HEK293 (cell line): ENCODE data around the gene LRP1.

ENCODE experiments used
- GLI2 ChIP-seq: fragments of 450-650 bp; formaldehyde crosslinking; IDR thresholded peaks from 2 replicates; pipeline ENCODE4; 2017; ENCODE audit warnings: missing biosample characterization, missing genetic modification characterization, low read depth, borderline replicate concordance
- PRDM10 ChIP-seq: fragments of 450-650 bp; formaldehyde crosslinking; IDR thresholded peaks from 2 replicates; pipeline ENCODE4 v1.5.1; 2016; ENCODE audit warnings: missing biosample characterization, missing genetic modification characterization
- SALL2 ChIP-seq: fragments of 450-650 bp; formaldehyde crosslinking; IDR thresholded peaks from 2 replicates; pipeline ENCODE4 v1.5.0; 2017; ENCODE audit warnings: missing biosample characterization, mild to moderate bottlenecking, missing genetic modification characterization, borderline replicate concordance
- ZBTB8A ChIP-seq: fragments of 450-650 bp; formaldehyde crosslinking; IDR thresholded peaks from 2 replicates; pipeline ENCODE4 v1.5.1; 2016; ENCODE audit warnings: missing biosample characterization, missing genetic modification characterization
- ZEB2 ChIP-seq: fragments of 450-650 bp; formaldehyde crosslinking; IDR thresholded peaks from 2 replicates; pipeline ENCODE4 v1.5.1; 2016; ENCODE audit warnings: missing biosample characterization, missing genetic modification characterization
- ZFP3 ChIP-seq: fragments of 450-650 bp; formaldehyde crosslinking; IDR thresholded peaks from 2 replicates; pipeline ENCODE4 v1.5.1; 2016; ENCODE audit warnings: low read depth, missing biosample characterization, missing genetic modification characterization
- ZFP37 ChIP-seq: fragments of 450-650 bp; formaldehyde crosslinking; IDR thresholded peaks from 2 replicates; pipeline ENCODE4 v1.5.1; 2016; ENCODE audit warnings: missing biosample characterization, missing genetic modification characterization
- ZFP69B ChIP-seq: fragments of 450-650 bp; formaldehyde crosslinking; IDR thresholded peaks from 2 replicates; pipeline ENCODE4 v1.5.1; 2016; ENCODE audit warnings: missing biosample characterization, missing genetic modification characterization
- ZNF133 ChIP-seq: fragments of 450-650 bp; formaldehyde crosslinking; IDR thresholded peaks from 2 replicates; pipeline ENCODE4 v1.5.1; 2016; ENCODE audit warnings: missing biosample characterization, missing genetic modification characterization
- ZNF140 ChIP-seq: fragments of 450-650 bp; formaldehyde crosslinking; IDR thresholded peaks from 2 replicates; pipeline ENCODE4 v1.5.1; 2016; ENCODE audit warnings: missing biosample characterization, missing genetic modification characterization
- ZNF184 ChIP-seq: fragments of 450-650 bp; IDR thresholded peaks from 2 replicates; pipeline ENCODE4 v1.5.1; 2018; ENCODE audit warnings: missing biosample characterization, mild to moderate bottlenecking, missing genetic modification characterization
- ZNF19 ChIP-seq: fragments of 450-650 bp; formaldehyde crosslinking; IDR thresholded peaks from 2 replicates; pipeline ENCODE4; 2016; ENCODE audit warnings: missing biosample characterization, missing genetic modification characterization, low read depth
- ZNF2 ChIP-seq: fragments of 450-650 bp; formaldehyde crosslinking; IDR thresholded peaks from 2 replicates; pipeline ENCODE4 v1.5.1; 2016; ENCODE audit warnings: missing biosample characterization, missing genetic modification characterization
- ZNF211 ChIP-seq: fragments of 450-650 bp; formaldehyde crosslinking; IDR thresholded peaks from 2 replicates; pipeline ENCODE4 v1.5.1; 2016; ENCODE audit warnings: low read depth, missing biosample characterization, missing genetic modification characterization
- ZNF223 ChIP-seq: fragments of 450-650 bp; formaldehyde crosslinking; IDR thresholded peaks from 2 replicates; pipeline ENCODE4 v1.5.1; 2016; ENCODE audit warnings: missing biosample characterization, missing genetic modification characterization
- ZNF23 ChIP-seq: fragments of 450-650 bp; formaldehyde crosslinking; IDR thresholded peaks from 2 replicates; pipeline ENCODE4 v1.5.1; 2016; ENCODE audit warnings: missing biosample characterization, missing genetic modification characterization, borderline replicate concordance
- ZNF292 ChIP-seq: fragments of 450-650 bp; formaldehyde crosslinking; IDR thresholded peaks from 2 replicates; pipeline ENCODE4 v1.5.1; 2016; ENCODE audit warnings: low read depth, missing biosample characterization, missing genetic modification characterization, borderline replicate concordance
- ZNF394 ChIP-seq: fragments of 450-650 bp; formaldehyde crosslinking; IDR thresholded peaks from 2 replicates; pipeline ENCODE4 v1.5.1; 2016; ENCODE audit warnings: missing biosample characterization, missing genetic modification characterization, mild to moderate bottlenecking, moderate library complexity, borderline replicate concordance
- ZNF398 ChIP-seq: fragments of 450-650 bp; formaldehyde crosslinking; IDR thresholded peaks from 2 replicates; pipeline ENCODE4 v1.5.1; 2017; ENCODE audit warnings: missing biosample characterization, missing genetic modification characterization
- ZNF510 ChIP-seq: fragments of 450-650 bp; formaldehyde crosslinking; IDR thresholded peaks from 2 replicates; pipeline ENCODE4 v1.5.1; 2018; ENCODE audit warnings: mild to moderate bottlenecking, missing genetic modification characterization, missing biosample characterization; ENCODE audit not compliant: insufficient replicate concordance
- ZNF571 ChIP-seq: fragments of 450-650 bp; formaldehyde crosslinking; IDR thresholded peaks from 2 replicates; pipeline ENCODE4 v1.5.0; 2017; ENCODE audit warnings: missing biosample characterization, missing genetic modification characterization
- ZNF837 ChIP-seq: fragments of 450-650 bp; formaldehyde crosslinking; IDR thresholded peaks from 2 replicates; pipeline ENCODE4 v1.5.1; 2016; ENCODE audit warnings: missing biosample characterization, missing genetic modification characterization
- ZSCAN16 ChIP-seq: fragments of 450-650 bp; formaldehyde crosslinking; IDR thresholded peaks from 2 replicates; pipeline ENCODE4 v1.5.1; 2016; ENCODE audit warnings: missing biosample characterization, missing genetic modification characterization
- TF ChIP-seq, protein P1 (sequence below): fragments of 450-650 bp; formaldehyde crosslinking; IDR thresholded peaks from 2 replicates; pipeline ENCODE4 v1.5.1; 2016; ENCODE audit warnings: missing biosample characterization, missing genetic modification characterization
- TF ChIP-seq, protein P2 (sequence below): fragments of 450-650 bp; formaldehyde crosslinking; conservative IDR thresholded peaks from 2 replicates; pipeline ENCODE4 v1.5.1; 2016; ENCODE audit warnings: low read depth, missing biosample characterization, missing genetic modification characterization
- TF ChIP-seq, protein P3 (sequence below): fragments of 450-650 bp; formaldehyde crosslinking; IDR thresholded peaks from 2 replicates; pipeline ENCODE4; 2016; ENCODE audit warnings: missing biosample characterization, missing genetic modification characterization
- TF ChIP-seq, protein P4 (sequence below): fragments of 450-650 bp; formaldehyde crosslinking; IDR thresholded peaks from 2 replicates; pipeline ENCODE4 v1.5.1; 2016; ENCODE audit warnings: missing biosample characterization, missing genetic modification characterization

LRP1 gene

DNA sequence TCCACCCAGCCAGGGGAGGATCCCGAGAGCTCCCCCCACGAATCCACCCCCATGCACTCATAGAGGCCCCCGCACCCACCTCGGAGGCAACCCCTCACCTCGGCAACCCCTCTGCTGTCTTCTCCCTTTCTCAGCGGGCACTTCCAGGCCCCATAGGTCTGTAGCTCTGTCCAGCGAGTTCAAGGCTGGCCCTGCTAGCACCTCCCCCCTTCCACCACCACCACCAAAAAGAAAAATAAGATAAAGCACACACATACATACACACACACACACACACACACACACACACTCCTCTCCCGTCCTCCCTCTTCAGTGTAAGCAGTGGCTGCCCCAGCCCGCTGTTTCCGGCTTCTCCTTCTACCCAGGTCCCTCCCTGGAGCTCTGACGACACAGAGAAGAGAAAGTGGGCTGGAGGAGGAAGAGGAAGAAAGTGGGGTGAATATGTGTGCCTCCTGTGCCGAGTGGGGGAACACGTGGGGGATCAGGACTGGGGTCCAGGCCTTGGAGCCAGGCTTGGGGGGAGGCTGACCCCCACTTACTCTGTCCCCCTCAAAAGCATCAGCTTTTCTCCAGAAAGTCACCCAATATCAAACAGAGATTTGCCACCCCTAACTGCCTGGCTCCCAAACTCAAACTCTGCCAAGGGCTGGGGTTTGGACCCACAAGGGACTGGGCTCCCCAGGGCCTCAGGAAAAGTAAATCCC is 17.1 kb upstream of the LRP1 start, which contains the start of gene STAT6 (continued):
- peak; percentile 57; the same call in 1 of the 2 replicates for TF ChIP-seq ZNF398
- TF ChIP-seq ZNF394 (tag by site-specific recombination) = no peak
- no peak for TF ChIP-seq ZNF292
- TF ChIP-seq ZNF19 (tag by site-specific recombination) = no peak
- TF ChIP-seq GLI2 (tag by site-specific recombination) = no peak
- TF ChIP-seq ZNF23 (tag by site-specific recombination) = no peak
- TF ChIP-seq ZNF510 (tag by site-specific recombination) = no peak
- TF ChIP-seq ZNF184 (tag by site-specific recombination) = no peak
- TF ChIP-seq ZBTB8A (tag by site-specific recombination) = no peak
- no peak for TF ChIP-seq ZEB2 (tag by site-specific recombination)
- TF ChIP-seq ZNF571 (tag by site-specific recombination) = no peak
- 0 out of 2 replicates have a peak, but pooled peaks have one; percentile 16 for TF ChIP-seq PRDM10 (tag by site-specific recombination)
- TF ChIP-seq, protein P1, sequence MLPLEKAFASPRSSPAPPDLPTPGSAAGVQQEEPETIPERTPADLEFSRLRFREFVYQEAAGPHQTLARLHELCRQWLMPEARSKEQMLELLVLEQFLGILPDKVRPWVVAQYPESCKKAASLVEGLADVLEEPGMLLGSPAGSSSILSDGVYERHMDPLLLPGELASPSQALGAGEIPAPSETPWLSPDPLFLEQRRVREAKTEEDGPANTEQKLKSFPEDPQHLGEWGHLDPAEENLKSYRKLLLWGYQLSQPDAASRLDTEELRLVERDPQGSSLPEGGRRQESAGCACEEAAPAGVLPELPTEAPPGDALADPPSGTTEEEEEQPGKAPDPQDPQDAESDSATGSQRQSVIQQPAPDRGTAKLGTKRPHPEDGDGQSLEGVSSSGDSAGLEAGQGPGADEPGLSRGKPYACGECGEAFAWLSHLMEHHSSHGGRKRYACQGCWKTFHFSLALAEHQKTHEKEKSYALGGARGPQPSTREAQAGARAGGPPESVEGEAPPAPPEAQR (tag by site-specific recombination) = no peak
- TF ChIP-seq ZFP69B (tag by site-specific recombination) = no peak
- TF ChIP-seq ZNF223 (tag by site-specific recombination) = no peak
- no peak for TF ChIP-seq SALL2
- TF ChIP-seq ZNF211 (tag by site-specific recombination) = no peak
- TF ChIP-seq, protein P2, sequence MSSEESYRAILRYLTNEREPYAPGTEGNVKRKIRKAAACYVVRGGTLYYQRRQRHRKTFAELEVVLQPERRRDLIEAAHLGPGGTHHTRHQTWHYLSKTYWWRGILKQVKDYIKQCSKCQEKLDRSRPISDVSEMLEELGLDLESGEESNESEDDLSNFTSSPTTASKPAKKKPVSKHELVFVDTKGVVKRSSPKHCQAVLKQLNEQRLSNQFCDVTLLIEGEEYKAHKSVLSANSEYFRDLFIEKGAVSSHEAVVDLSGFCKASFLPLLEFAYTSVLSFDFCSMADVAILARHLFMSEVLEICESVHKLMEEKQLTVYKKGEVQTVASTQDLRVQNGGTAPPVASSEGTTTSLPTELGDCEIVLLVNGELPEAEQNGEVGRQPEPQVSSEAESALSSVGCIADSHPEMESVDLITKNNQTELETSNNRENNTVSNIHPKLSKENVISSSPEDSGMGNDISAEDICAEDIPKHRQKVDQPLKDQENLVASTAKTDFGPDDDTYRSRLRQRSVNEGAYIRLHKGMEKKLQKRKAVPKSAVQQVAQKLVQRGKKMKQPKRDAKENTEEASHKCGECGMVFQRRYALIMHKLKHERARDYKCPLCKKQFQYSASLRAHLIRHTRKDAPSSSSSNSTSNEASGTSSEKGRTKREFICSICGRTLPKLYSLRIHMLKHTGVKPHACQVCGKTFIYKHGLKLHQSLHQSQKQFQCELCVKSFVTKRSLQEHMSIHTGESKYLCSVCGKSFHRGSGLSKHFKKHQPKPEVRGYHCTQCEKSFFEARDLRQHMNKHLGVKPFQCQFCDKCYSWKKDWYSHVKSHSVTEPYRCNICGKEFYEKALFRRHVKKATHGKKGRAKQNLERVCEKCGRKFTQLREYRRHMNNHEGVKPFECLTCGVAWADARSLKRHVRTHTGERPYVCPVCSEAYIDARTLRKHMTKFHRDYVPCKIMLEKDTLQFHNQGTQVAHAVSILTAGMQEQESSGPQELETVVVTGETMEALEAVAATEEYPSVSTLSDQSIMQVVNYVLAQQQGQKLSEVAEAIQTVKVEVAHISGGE (tag by site-specific recombination) = no peak; the same call in 1 of the 2 replicates
- TF ChIP-seq ZFP37 = no peak
- no peak for TF ChIP-seq ZNF2 (tag by site-specific recombination)
- no peak for TF ChIP-seq ZNF133 (tag by site-specific recombination)
- no peak for TF ChIP-seq ZFP3 (tag by site-specific recombination)
- TF ChIP-seq ZNF837 (tag by site-specific recombination) = no peak
- no peak for TF ChIP-seq ZSCAN16 (tag by site-specific recombination)
- TF ChIP-seq, protein P3, sequence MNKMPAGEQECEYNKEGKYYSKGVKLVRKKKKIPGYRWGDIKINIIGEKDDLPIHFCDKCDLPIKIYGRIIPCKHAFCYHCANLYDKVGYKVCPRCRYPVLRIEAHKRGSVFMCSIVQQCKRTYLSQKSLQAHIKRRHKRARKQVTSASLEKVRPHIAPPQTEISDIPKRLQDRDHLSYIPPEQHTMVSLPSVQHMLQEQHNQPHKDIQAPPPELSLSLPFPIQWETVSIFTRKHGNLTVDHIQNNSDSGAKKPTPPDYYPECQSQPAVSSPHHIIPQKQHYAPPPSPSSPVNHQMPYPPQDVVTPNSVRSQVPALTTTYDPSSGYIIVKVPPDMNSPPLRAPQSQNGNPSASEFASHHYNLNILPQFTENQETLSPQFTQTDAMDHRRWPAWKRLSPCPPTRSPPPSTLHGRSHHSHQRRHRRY = no peak
- TF ChIP-seq, protein P4, sequence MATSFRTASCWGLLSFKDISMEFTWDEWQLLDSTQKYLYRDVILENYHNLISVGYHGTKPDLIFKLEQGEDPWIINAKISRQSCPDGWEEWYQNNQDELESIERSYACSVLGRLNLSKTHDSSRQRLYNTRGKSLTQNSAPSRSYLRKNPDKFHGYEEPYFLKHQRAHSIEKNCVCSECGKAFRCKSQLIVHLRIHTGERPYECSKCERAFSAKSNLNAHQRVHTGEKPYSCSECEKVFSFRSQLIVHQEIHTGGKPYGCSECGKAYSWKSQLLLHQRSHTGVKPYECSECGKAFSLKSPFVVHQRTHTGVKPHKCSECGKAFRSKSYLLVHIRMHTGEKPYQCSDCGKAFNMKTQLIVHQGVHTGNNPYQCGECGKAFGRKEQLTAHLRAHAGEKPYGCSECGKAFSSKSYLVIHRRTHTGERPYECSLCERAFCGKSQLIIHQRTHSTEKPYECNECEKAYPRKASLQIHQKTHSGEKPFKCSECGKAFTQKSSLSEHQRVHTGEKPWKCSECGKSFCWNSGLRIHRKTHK = no peak
- no peak for TF ChIP-seq ZNF140 (tag by site-specific recombination)
